ENCODE results near the gene CFAP221. TPM values are rescaled to one million over a fixed set of nuclear protein-coding genes. Genes with fewer than 3 reads are reported as not detected.

CFAP221 gene
- total RNA-seq, 1 donor from 2014 or later, result 33.9 TPM

DNA sequence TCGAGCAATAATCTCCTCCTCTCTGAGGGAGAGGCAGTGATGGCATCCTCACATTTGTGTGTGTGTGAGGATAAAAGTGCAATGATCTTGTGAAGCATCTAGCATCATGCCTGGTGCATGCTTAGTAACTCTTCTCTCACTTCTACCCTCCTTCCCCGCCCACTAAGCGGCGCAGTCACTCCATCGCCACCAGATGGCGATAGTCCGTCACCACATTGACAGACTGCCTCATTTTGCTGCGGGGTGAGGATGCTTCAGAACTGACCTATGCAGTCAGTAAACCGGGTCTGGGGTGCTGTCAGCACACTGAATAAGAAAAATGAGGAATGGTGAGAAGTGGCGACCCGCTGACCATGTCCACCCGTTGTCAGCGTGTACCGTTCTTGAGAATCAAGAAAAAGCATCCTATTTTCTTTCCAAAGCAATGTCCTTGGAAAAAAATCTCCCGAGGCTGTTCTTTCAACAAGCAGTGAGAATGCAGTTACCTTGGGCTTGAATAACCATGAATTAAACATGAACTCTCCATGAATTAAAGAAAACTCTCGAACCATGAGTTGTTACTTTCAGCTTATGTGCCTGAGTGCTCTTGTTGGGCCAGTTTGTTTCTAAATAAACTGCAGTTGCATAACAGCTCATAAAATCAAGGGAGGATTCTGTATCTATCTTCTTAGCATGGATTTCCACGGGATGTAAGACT lies 97.5 kb downstream of the CFAP221 start:
- DNase-seq, result peak; percentile 75
- H3K9me3 ChIP-seq, result no peaks in the 10 kb centered on the region
- H3K36me3 ChIP-seq, result no peaks in the 10 kb centered on the region
- peaks cover 12% of the 10 kb centered on the region for H3K4me1 ChIP-seq
- peaks cover 5% of the 10 kb centered on the region for H3K27me3 ChIP-seq (ENCODE audit: low read depth)
- H3K4me3 ChIP-seq, result no peak overlapping the region
- intact Hi-C loops (cut with DNase I), result no loop called here
- H3K27ac ChIP-seq, result no peak overlapping the region
- peak; percentile 91 to 93 for ATAC-seq
- TF ChIP-seq, protein P1, sequence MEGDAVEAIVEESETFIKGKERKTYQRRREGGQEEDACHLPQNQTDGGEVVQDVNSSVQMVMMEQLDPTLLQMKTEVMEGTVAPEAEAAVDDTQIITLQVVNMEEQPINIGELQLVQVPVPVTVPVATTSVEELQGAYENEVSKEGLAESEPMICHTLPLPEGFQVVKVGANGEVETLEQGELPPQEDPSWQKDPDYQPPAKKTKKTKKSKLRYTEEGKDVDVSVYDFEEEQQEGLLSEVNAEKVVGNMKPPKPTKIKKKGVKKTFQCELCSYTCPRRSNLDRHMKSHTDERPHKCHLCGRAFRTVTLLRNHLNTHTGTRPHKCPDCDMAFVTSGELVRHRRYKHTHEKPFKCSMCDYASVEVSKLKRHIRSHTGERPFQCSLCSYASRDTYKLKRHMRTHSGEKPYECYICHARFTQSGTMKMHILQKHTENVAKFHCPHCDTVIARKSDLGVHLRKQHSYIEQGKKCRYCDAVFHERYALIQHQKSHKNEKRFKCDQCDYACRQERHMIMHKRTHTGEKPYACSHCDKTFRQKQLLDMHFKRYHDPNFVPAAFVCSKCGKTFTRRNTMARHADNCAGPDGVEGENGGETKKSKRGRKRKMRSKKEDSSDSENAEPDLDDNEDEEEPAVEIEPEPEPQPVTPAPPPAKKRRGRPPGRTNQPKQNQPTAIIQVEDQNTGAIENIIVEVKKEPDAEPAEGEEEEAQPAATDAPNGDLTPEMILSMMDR (IDR thresholded peaks at IDR 0.05), result peak; percentile 96

DNA sequence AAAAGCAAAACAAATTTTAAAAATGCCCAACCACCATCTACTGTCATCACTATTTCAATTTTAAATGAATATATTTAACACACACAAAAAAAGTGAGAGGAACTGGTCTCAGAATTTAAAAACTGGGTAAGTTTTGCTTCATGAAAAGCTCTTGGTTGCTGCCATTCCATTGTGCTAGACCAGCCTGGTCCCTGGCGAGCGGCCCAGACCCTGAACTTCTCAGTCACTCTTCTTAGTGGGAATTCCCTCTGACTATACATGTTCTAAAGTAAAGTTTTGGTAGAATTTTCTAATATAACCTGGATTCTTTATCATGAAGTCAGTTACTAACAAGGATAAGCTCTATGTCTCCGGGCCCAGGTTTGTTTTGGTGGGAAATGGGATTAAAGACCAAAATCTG lies 99.9 kb downstream of the CFAP221 start:
- TF ChIP-seq, protein P1 (IDR thresholded peaks at IDR 0.05), result no peak
- Histone ChIP-seq H3K4me1 (peaks cover 12% of the 10 kb centered on the region), H3K27ac (no peak overlapping the region), H3K36me3 (no peaks in the 10 kb centered on the region), H3K9me3 (no peaks in the 10 kb centered on the region), H3K27me3 (ENCODE audit: low read depth) (peaks cover 1% of the 10 kb centered on the region), H3K4me3 (no peak overlapping the region)
- DNase-seq (no peak), ATAC-seq (no peak)
- intact Hi-C loops (cut with DNase I), result no loop called here

DNA sequence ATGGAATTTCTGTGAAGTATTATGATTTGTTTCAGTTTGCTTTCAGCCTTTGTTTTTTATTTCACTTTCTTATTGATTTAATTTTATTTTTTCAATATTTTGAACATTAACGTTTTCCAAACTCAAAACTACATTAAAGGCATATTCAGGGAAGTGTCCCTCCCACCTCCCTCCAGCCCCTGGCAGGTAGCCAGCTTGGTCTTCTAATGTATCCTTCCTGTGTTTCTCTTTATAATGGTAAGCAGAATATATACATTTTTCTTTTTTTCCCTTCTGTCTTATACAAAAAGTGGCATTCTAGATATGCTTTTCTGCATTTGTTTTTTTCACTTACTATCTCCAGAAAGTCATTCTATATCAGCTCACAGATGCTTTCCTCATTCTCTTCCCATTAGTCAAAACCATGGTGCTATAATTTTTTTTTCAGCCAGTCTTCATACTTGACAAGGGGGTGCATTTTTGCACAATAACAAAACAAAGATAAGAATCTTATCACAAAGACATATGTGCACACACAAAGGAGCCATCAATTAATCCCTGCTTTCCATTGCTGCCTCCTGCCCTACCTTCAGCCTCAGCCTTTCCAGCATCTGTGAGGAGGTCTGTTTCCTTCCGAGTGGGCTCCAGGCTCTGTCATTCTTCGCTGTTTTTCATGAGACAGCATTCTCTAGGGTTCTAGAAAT lies 101.1 kb downstream of the CFAP221 start:
- TF ChIP-seq, protein P1 (IDR thresholded peaks at IDR 0.05), result no peak
- intact Hi-C loops (cut with DNase I), result no loop called here
- Histone ChIP-seq H3K9me3 (peaks cover 6% of the 10 kb centered on the region), H3K4me1 (peaks cover 12% of the 10 kb centered on the region), H3K4me3 (no peak overlapping the region), H3K27ac (no peak overlapping the region), H3K27me3 (ENCODE audit: low read depth) (no peaks in the 10 kb centered on the region), H3K36me3 (no peaks in the 10 kb centered on the region)
- ATAC-seq (no peak), DNase-seq (no peak)

DNA sequence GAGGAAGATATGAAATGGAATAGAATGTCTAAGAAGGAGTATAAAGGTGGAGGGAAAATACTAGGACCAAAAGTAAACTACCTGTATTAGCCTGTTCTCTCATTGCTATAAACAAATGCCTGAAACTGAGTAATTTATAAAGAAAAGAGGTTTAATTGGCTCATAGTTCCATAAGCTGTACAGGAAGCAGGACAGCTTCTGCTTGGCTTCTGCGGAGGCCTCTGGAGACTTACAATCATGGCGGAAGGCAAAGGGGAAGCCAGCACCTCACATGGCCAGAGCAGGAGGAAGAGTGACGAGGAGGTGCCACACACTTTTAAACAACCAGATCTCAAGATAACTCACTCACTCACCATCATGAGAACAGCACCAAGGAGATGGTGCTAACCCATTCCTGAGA lies 101.9 kb downstream of the CFAP221 start:
- H3K27me3 ChIP-seq (ENCODE audit: low read depth), result no peaks in the 10 kb centered on the region
- H3K4me1 ChIP-seq, result peaks cover 12% of the 10 kb centered on the region
- H3K4me3 ChIP-seq, result no peak overlapping the region
- intact Hi-C loops (cut with DNase I), result no loop called here
- TF ChIP-seq, protein P1 (IDR thresholded peaks at IDR 0.05), result no peak
- no peaks in the 10 kb centered on the region for H3K36me3 ChIP-seq
- H3K27ac ChIP-seq, result no peak overlapping the region
- DNase-seq (no peak), ATAC-seq (no peak)
- peaks cover 6% of the 10 kb centered on the region for H3K9me3 ChIP-seq

DNA sequence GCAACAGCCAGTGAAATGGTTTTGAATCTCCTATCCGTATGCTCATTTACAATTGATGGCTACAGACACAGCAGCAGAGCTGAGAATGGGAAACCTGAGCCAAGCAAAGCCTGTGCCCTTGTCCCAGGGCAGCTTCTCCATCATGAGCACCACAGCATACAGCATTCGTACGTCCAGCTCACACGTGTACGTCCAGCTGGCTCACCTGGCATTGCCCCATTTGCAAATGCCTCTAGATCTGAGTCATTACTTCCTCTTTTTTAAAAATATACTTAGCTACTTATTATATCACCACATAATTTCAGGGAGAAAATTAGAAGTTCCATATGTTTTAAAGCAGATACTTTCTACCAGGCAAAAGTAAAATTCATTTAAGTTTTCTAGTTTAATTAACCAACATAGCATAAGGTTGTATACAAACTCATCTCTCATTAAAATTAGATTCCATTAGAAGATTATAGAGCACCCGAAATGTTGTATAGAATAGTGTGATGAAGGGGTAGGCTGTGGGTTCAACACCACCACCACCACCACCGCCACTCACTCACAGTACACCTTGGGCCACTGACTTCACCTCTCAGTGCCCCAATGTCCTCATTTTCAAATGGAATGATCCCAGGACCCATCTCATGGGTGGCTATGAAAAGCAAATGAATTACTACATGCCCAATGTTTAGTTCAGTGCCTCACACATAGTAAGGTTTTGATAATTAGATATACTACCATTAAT lies 103.4 kb downstream of the CFAP221 start:
- peaks cover 7% of the 10 kb centered on the region for H3K4me1 ChIP-seq
- H3K27me3 ChIP-seq (ENCODE audit: low read depth), result no peaks in the 10 kb centered on the region
- H3K9me3 ChIP-seq, result peaks cover 6% of the 10 kb centered on the region
- H3K4me3 ChIP-seq, result no peak overlapping the region
- no peaks in the 10 kb centered on the region for H3K36me3 ChIP-seq
- no peak overlapping the region for H3K27ac ChIP-seq
- DNase-seq, result no peak
- intact Hi-C loops (cut with DNase I), result no loop called here
- TF ChIP-seq, protein P1 (IDR thresholded peaks at IDR 0.05), result no peak
- ATAC-seq, result no peak

All from lower lobe of right lung (tissue), 2 donors.